CMK (cell line): Measurements from ENCODE around the gene AGPAT1.
A peak's percentile ranks its signal among the peaks of the same experiment; 100 is the strongest.

Source experiments
- DNase-seq: peaks from one replicate; pipeline ENCODE4 v3.0.0-alpha.2; 2010; ENCODE audit warnings: low read depth

AGPAT1 gene

DNA sequence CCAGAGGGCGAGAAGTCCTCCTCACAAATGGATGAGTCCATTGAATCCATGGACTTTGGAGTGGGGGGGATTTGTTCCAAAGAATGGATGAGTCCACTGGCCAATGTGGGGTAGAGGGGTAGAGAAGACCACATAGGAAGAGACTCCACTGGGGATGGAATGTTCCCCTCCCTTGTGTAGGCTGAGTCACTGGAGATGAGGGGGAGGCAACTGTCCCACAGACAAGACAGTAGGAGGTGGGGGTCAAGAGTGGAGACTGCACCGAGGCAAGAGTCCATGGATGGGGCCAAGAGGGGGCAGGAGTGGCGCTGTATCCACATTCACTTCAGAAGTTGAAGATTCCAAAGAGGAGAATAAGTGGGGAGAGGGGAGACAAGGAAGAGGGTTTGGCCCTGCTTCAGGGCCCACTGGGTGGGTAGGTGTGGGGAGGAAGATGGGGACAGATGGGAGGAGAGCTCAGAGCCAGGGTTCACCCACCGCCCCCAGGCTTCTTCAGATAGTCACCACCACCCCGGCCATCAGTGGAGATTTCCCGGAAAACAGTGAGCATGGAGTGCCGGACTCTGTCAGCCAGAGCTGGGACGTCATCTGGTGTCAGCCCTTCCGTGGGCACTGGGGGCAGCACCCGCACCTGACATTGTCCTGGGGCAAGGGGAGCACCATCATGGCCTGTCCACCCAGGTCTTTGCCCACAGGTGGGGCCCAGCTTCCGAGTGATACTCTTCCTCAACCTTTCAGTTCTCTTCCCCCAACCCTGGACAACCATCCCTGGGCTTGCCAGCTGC lies 6.9 kb downstream of the AGPAT1 start:
- no peak for DNase-seq

DNA sequence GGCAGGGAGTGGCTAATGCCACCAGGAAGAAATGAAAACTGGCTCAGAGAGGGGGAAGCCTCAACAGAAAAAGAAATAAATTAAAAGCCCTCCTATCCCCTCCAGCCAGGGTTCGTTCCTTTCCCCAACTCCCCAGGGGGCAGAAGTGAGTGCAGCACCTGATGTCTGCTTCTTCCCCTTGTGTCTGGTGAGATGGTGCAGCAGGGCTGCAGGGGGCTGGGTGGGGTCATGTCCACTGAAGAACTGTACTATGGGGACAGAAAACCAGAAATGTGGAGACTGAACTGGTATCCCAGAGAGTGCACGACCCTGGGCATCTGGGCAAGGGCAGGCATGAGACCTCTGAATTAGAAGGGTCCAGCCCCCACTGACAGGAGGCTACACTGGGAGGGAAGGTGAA lies 7.5 kb downstream of the AGPAT1 start:
- no peak for DNase-seq

DNA sequence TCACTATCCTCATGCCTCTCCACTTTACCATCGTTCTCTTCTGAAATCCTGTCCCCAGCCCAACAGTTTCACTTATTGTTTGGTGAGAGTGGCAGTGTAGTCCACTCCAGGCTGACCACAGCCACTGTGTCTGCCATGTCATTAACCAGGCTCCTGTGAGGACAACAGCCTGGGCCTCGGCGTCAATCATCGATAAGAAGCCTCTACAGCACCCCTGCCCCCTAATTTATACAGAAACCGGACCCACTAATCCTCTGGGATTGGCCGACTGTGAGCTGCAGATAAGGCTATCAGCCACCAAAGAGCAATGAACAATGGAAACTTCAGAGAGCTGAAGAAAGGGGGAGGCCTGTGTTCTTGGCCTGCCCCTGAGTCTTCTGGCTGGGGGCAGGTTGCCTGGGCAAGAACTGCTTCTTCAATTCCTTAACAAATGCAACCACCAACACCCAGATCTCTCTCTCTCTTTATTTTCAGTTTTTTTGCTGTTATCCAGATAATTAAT lies 8.1 kb downstream of the AGPAT1 start:
- DNase-seq = no peak

DNA sequence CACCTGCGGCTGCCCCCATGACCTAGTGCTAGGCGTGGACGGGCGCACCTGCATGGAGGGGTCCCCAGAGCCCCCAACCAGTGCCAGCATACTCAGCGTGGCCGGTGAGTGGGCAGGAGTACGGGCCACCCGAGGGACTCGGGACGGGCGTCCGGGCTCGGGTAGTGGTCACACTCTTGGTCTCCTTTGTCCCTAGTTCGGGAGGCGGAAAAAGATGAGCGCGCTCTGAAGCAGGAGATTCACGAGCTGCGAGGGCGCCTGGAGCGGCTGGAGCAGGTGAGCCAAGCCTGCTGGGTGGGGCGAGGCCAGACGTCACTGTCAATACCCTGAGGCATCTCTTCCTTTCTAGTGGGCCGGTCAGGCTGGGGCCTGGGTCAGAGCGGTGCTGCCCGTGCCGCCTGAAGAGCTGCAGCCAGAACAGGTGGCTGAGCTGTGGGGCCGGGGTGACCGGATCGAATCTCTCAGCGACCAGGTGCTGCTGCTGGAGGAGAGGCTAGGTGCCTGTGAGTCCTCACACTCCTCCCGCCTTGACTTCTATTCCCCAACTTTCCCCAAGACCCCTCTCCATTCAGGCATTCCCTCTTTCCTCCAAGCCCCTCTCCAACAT lies 8.6 kb downstream of the AGPAT1 start:
- DNase-seq = no peak

DNA sequence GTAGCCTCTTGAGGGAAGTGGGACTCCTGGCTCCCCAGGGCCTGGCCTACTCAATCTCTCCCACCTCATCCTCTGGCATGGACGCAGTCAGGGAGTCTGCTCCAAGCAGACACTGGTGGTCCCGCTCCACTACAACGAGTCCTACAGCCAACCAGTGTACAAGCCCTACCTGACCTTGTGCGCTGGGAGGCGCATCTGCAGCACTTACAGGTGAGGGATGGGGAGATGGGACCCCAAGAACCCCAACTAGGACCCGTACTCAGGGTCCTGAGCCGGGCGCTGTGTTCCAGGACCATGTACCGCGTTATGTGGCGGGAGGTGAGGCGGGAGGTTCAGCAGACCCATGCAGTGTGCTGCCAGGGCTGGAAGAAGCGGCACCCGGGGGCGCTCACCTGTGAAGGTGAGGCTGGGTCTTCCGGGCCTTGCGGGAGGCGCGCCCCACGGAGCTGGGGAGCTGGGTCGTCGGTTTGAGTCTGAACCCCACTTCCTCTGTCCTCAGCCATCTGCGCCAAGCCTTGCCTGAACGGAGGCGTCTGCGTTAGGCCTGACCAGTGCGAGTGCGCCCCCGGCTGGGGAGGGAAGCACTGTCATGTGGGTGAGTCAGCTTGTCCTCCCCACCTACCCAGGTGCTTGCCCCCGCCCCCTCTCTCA lies 9.3 kb downstream of the AGPAT1 start:
- no peak for DNase-seq

DNA sequence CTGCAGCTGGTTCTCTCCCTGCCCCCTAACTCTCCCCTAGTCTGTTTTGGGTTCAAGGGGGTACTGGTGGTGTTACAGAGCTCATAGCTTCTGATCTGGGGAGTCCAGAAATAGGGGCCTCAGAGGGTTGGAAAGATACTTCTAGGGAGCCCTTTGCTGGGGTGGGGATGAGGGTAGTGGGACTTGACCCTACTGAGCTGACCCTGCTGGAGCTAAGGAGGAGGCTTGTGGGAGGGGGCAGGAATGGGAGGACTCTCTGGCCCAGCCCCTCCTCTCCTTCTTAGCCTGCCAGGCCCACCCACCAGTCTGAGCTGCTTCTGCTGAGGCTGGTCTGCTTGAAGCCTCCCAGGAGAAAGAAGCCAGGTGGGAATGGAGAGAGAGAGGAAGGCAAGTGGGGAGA lies 11.6 kb downstream of the AGPAT1 start, which contains the start of gene EGFL8:
Gene EGFL8, plus strand, starts transcription at position 301 of the 400 bp plus-strand sequence. CDS start 1,571 bp downstream, outside the sequence.
- DNase-seq = no peak

DNA sequence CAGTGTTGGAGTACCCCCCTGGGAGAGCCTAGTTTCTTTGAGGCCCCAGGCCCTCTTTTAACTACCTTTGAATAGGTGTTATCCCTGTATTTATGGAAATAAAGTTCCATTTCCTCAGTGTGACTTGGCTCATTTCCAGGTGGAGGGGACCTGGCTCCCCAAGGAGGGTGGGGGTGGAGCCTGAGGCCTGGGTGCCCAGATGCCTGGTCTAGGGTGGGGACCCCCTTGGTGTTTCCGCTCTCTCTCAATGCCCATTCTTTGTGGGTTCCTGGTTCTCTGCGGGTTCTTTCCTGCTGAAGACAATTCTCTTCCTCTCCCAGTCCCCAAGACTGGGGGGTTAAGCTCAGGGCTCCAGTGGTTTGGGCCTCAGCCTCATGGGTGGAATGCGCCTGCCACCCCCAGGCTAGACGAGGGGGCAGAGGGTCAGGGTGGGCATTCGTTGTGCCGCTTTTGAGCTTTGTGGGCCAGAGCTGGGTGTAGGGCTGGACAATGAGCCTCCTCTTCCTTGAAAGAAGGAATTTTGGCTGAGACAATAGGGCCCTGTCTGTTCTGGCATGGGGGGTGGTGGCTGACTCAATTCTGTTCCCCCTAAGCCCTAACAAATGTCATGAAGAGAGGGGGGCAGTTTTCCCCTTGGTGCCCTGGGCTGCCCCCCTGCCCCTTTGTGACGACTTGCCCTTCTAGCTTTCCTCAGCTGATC lies 12.2 kb downstream of the AGPAT1 start:
- no peak for DNase-seq

DNA sequence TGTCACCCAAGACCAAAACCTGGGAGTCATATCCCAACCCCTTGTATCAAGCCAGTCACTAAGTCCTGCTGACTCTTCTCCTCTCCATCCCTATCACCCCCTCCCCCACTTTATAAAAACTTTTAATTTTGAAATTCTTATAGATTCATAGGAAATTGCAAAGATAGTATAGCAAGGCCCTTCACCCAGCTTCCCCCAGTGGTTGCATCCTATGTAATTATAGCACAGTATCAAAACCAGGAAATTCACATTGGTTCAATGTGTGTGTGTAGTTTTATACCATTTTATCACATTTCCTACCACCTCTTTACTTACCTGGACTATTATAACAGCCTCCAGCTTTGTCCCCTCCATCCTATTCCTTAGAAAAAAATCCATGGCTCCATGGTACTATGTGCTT lies 17.8 kb downstream of the AGPAT1 start:
- DNase-seq = no peak

DNA sequence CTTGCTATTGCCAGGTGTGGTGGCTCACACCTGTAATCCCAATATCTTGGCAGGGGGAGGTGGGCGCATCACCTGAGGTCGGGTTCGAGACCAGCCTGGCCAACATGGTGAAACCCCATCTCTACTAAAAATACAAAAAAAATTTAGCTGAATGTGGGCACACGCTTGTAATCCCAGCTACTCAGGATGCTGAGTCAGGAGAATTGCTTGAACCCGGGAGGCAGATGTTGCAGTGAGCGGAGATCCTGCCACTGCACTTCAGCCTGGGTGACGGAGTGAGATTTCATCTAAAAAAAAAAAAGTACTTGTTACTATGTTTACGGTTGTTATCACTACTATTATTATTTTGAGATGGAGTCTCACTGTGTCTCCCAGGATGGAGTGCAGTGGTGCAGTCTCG lies 19.0 kb downstream of the AGPAT1 start:
- no peak for DNase-seq

DNA sequence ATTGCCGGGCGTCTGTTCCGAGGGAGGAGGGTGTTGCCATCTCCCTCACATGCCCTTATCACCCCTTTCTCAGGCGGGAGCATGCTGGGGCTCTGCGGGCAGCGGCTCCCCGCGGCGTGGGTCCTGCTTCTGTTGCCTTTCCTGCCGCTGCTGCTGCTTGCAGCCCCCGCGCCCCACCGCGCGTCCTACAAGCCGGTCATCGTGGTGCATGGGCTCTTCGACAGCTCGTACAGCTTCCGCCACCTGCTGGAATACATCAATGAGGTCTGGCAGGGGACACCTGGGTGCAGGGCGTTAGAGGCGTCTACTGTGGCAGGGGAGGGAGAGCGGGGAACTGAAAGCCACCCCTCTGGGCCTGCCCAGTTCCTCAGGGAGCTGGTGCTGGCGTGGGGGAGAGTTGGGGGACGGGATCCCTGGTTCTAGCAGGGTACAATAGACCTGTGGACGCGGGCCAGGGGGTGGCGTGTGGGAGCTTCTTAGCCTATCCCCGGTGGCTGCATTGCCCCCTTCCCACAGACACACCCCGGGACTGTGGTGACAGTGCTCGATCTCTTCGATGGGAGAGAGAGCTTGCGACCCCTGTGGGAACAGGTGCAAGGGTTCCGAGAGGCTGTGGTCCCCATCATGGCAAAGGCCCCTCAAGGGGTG lies 21.2 kb downstream of the AGPAT1 start:
- no peak for DNase-seq

DNA sequence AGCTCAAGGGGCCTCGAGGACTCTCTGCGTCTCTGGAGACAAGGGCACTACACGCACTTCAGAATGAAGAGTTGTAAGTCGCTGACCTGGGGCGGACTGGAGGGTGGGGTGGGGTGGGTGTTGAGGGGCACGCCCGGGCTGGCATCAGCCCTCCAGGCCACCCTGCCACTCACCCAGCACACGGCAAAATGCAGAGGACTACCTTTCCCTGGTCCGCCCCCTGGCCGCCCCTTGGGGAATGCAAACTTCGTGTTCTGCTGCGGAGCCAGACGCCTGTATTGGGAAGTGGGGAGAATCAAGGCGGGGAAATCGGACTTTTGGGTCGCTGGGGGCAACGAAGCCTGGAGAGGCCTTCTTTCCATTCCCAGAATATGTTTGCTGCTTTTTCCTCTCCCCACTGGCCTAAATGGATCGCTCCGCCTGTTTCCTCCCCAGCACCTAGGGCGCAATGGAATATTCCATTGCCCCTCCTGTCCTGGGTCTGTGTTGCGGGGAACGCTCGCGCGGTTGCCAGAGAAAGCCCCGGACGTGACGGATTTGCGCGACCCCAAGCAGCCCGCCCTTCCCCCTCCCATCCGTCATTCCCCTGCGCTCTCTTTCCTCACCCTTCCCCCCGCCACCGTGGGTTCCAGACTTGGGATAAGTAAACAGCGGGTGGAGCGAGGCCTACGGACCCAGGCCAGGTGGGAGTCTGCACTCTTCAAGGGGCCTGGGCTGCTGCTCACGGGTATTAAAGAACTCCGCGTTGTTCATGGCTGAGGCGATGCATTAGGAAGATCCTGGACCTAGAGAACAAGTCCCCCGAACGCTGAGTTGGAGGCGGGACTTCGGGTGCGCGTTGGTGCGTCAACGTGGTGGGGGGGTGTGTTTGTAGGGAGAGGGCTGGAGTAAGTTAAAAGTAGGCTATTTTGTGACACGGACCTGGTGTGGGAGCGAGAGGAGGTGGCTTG lies 22.0 kb downstream of the AGPAT1 start, which contains the start of gene PPT2:
Gene PPT2, plus strand, starts transcription at position 578 of the 950 bp plus-strand sequence. CDS start 454 bp downstream, outside the sequence.
- peak; percentile 86 for DNase-seq

DNA sequence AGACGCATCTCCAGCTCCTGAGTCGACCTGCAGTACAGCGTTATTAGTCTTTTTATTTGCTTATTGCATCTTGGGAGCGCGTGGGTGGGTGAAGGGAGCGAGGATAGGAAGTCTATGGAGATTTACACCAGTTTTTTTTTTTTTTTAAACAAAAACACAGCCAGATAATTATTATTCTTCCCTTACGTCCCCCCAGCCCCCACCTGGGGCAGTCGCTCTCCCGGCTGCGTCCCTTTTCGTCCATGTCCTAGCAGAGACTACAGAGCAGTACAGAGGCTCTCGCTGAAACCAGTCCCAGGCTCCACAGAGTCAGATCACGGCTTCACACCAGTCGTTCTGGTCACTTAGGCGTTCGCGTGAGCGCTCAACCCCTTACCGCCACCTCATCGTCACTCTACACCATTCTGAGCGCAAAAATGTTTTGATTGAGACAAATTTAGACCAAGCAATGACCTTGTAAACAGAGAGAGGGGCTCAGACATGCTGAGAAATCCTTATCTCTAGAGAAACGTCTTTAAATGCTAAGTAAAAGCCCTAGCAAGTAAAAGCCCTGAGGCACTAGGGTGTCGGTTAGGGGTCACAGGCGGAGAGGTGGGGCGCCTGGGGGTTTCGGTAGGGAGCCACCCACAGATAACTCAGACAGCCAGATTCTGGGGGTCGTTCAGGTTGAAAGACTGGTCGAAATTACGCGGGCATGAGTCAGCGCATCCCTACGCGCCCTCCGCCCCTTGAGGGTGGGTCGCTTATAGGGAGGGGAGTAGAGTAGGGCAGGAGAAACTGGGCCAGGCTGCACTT lies 22.9 kb downstream of the AGPAT1 start:
- DNase-seq = no peak

DNA sequence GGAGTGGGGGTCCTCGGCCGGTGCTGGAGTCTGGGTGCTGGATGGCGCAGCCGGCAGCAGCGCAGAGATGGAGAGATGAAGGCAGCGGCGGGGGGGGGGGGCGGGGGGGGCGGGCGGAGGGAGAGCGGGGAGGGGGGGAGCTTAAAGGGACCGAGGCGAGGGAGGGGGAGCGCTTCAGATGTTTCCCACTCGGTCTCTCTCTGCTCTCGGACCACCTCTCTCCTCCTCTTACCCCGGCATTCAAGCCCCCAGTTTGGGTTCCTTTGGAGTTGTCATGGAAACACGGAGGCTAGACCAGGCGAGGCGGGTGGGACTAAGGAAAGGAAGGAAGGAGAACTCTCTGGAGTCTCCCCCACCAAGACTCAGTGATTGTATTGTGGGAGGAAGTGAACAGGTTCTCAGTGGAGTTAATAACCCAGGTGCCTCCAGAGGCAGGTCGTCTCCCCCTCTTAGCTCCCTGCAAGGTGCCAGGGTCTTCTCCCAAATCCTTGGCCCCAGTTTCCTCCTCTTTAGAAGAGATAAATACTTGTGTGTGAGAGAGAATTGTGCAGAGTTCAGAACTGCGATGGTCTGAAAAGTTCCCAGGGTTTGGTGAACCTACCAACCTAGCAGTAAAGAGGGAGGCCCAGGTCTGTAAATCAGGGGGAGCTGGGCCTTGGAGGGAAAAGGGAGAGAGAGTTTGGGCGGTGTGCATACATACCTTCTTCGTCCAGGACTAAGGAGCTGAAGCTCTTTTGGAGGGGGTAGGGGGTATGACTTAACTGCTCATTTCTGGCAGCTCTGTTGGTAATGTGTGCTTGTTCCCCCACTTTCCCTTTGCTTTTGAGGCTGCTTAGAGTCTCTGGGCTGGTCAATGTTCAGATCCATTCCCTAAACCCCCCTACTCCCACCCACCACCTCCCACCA lies 23.8 kb downstream of the AGPAT1 start, which contains the start of gene PRRT1:
Gene PRRT1, minus strand, starts transcription at position 77 of the 906 bp plus-strand sequence. CDS start 112 bp downstream, outside the sequence.
- no peak for DNase-seq

DNA sequence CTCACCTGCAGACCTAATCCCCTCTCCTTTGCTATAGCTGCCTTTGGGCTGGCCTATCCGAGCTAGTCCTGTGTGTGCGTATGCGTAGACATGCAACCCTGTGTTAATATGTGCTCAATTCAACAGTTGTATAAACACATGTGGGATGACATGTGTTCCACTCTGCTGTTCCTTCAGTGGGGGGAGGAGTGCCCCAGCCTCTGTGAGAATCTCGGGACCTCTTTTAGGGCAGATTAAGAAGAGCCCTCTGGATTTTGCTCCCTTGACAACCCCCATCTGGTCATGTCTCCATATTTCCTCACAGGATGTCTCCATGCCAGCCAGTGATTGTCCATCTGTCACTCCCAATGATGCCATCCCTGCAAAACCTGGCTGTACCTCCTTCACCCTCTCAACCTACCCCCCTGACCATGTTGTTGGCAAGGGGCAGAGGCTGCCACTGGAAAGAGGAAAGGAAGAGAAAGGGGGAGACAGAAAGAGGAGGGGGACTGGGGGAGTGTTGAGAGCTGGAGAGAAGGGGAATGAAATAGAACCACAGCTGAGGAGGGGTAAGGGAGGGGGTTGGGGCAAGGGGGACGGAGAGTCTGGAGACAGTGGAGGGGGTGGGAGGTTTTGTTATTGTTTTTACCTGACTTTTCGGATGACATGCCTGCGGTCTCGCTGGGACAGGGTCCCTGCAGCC lies 24.6 kb downstream of the AGPAT1 start:
- no peak for DNase-seq

DNA sequence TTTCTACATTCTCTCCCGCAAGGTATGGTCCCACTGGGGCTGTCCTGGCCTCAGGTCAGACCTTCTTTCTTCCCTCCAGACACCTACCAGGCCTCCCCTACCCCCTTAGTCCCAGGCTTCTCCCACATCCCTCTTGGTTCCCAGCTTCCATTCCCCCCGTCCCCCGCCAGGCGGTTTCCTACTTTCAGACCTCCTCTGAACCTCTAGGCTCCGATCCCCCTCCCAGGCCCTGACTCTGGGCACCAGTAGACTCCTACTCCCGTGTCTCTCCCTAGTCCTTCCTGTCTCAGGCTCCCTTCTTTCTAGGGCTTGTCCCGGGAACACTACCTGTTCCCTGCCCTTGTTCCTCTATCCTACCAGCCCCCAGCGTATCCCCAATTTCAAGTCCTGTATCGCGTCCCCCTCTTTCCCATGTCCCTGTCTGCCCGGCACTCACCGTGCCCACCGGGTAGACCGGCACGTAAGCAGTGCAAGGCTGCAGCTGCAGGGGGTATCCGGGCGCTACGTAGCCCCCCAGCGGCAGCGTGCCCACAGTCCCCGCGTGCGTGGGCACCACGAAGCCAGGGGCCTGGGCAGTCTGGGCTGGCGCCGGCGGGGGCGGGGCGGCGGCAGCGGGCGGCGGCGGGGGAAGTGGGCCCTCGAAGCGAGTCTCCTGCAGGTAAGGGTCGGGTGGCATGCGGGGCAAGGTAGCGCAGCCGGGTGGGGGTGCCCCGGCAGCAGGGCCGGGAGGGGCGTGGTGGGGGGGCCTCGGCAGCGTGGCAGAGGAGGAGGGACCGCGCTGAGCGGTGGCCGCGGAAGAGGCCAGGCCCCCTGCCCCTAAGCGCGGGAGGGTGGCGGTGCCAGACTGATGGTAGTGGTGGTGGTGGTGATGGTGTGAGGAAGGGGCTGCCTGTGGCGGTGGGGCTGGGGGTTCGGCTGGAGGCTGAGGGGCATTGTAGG lies 25.7 kb downstream of the AGPAT1 start:
- no peak for DNase-seq

DNA sequence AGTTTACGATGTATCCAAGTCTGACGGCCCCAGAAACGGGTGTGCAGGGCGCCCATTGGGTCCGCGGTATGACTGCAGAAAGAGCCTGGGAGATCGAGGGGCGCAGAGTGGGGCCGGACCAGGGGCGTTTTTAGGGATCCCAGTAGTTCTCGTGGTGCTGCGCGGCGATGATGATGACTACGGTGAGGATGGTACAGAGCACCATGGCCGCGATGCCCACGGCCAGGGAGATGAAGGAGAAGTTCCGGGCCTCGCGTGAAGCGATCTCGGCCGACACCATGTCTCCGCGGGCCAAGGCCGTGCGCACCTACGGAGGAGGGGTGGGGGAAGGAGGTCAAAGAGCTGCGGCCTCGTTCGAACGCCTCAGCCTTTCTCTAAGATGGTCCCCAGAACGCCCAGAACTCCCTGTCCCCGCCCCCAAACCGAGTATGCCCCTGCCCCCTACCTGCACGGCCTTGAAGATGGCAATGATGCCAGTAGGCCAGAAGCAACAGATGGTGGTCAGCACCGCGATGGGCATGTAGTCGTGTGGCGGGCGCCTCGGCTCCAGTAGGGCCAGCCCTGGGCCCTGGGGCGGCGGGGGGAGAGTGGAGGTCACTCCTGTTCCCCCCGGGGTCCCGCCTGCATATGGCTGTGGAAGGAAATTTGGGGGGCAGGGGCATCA lies 26.7 kb downstream of the AGPAT1 start:
- DNase-seq = no peak
